ENCODE results near the gene PFKL. TPM values are rescaled to one million over a fixed set of nuclear protein-coding genes. Genes with fewer than 3 reads are reported as not detected.

PFKL gene
- total RNA-seq, 5 donors from 2014 or later (not counting 1 experiment from before 2014, with no cell fraction given) = 125 to 200 (median 162) TPM

DNA sequence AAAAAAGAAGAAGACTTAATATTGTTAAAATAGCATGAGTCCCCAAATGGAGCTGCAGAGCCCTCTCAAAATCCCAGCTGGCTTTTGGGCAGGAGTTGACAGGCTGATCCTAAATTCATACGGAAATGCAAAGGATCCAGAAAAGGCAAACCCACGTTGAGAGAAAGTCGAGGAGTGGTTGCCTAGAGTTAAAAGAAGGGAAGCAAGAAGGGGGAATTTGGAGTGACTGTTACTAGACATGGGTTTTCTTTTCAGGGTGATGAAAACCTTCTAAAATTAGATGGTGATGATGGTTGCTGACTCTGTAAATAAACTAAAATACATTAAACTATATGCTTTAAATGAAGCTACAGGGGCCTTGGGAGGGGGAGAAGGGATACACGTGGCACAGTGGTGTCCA is 39.8 kb upstream of the PFKL start:
- no peak overlapping the region for H3K4me3 Mint-ChIP-seq
- no peaks in the 10 kb centered on the region for H3K27me3 Mint-ChIP-seq
- peaks cover 0 to 23% of the 10 kb centered on the region in 2 experiments for H3K27me3 ChIP-seq (replicated peaks in 1 of 2; ENCODE audit: control insufficient read depth in 2 of 2, extremely low read depth in 1 of 2, insufficient read depth in 2 of 2, low read length in 1 of 2)
- H3K36me3 Mint-ChIP-seq = no peaks in the 10 kb centered on the region
- no peak overlapping the region for H3K4me3 ChIP-seq (ENCODE audit: control insufficient read depth in 1 of 2, extremely low read depth in 1 of 2, low read length in 1 of 2)
- ChIA-PET CTCF (interaction anchor here in 1 of 2 donors (0.6 kb wide), 1 partner anchor 154 kb away, joined by 3 read pairs; no protein-coding TSS in a partner anchor), POLR2A (no interaction called here)
- DNase-seq (no peak), ATAC-seq (replicated peaks in 1 of 4) (no peak)
- H3K9me3 ChIP-seq = no peaks in the 10 kb centered on the region
- H3K27ac Mint-ChIP-seq = no peak overlapping the region
- no peaks in the 10 kb centered on the region for H3K4me1 ChIP-seq (ENCODE audit: control insufficient read depth in 1 of 2, extremely low read depth in 1 of 2, insufficient read depth in 2 of 2, low read length in 2 of 2)
- no peaks in the 10 kb centered on the region for H3K36me3 ChIP-seq (ENCODE audit: control insufficient read depth in 2 of 2, extremely low read depth in 1 of 2, insufficient read depth in 1 of 2, low read length in 1 of 2)
- H3K27ac ChIP-seq (ENCODE audit: low read length) = no peak overlapping the region
- 100% methylated on average over 1 of the region's 4 CpGs for WGBS (ENCODE audit: insufficient coverage)
- no peaks in the 10 kb centered on the region for H3K4me1 Mint-ChIP-seq
- no peaks in the 10 kb centered on the region for H3K9me3 Mint-ChIP-seq

DNA sequence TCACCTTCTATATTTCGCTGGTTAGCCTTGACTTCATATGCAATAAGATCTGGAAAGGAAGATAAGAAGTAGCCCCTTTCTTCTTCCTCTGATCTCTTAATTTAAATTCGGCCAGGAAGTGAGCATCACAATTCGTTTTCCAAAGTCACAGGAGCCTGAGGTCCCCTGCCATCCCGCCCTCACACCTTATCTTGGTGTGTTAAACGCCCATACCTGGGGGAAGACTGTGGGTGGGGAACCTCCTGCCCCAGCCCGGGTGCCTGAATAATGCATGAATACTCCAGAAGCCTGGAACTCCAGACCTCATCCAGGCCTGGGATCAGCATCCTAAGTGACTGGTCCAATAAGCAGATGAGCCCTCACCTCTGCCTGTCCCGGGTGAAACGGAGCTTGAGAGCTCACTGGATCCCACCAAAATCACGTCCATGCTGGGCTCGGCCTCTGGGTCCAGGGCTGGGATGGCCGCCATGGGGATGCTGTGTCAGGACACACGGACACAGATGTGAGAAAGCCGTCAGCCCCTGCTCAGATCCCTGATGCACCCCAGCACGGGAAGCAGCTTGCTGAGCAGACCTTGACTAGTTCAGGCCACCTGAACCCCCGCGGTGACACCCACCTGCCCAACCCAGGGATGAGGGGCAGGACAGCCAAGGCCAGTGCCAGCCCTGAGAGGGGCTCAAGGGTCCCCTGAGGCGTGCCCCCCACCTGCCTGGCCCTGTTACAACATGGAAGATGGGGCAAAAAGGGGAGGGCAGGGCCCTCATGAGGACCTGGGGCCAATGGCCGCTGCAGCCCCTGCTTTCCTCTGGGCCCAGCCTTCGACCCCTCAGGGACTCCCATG is 38.8 kb upstream of the PFKL start:
- ChIA-PET POLR2A (no interaction called here), CTCF (no interaction called here)
- Mint-ChIP-seq H3K36me3 (no peaks in the 10 kb centered on the region), H3K9me3 (no peaks in the 10 kb centered on the region), H3K4me1 (no peaks in the 10 kb centered on the region), H3K27ac (no peak overlapping the region), H3K27me3 (no peaks in the 10 kb centered on the region), H3K4me3 (no peak overlapping the region)
- H3K36me3 ChIP-seq (ENCODE audit: control insufficient read depth in 2 of 2, extremely low read depth in 1 of 2, insufficient read depth in 1 of 2, low read length in 1 of 2) = no peaks in the 10 kb centered on the region
- peaks cover 0 to 17% of the 10 kb centered on the region in 2 experiments for H3K27me3 ChIP-seq (replicated peaks in 1 of 2; ENCODE audit: control insufficient read depth in 2 of 2, extremely low read depth in 1 of 2, insufficient read depth in 2 of 2, low read length in 1 of 2)
- H3K4me1 ChIP-seq (ENCODE audit: control insufficient read depth in 1 of 2, extremely low read depth in 1 of 2, insufficient read depth in 2 of 2, low read length in 2 of 2) = no peaks in the 10 kb centered on the region
- WGBS (ENCODE audit: insufficient coverage) = 80% methylated on average over 15 of the region's 19 CpGs
- no peak overlapping the region for H3K27ac ChIP-seq (ENCODE audit: low read length)
- DNase-seq = no peak
- no peak for ATAC-seq (replicated peaks in 1 of 4)
- no peaks in the 10 kb centered on the region for H3K9me3 ChIP-seq
- H3K4me3 ChIP-seq (ENCODE audit: control insufficient read depth in 1 of 2, extremely low read depth in 1 of 2, low read length in 1 of 2) = no peak overlapping the region

DNA sequence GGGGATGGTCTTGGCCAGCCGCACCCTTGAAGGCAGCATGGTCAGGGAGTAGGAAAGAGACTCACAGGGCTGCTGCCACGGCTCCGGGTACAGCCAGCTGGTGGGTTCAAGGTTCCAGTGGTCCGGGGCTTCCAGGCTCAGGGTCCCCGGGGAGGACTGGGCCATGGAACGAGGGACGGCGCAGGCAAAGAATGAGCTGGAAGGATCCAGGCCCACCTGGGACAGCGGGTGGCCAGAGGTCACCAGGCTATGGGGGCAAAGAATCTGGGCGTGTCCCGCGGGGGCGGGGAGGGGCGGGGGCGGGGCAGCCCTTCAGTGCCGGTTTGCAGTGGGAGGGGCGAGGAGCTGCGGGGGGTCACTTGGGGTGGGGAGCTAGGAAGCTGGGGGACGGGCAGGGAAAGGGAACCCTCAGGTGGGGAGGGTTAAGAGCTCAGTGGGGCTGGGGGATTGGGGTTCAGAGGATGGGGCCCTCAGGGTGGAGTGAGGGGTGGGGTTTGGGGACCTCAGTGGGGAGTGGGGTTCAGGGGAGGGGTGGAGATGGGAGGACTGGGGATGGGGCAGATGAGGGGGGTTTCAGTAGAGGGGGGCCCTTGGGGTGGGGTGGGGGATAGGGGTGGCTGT is 38.1 kb upstream of the PFKL start, which contains the start of gene DNMT3L:
TSS of gene DNMT3L (minus strand) at position 223 of the 621 bp plus-strand sequence. CDS start 638 bp downstream, outside the sequence.
- Histone ChIP-seq H3K27me3 (replicated peaks in 1 of 2; ENCODE audit: control insufficient read depth in 2 of 2, extremely low read depth in 1 of 2, insufficient read depth in 2 of 2, low read length in 1 of 2) (peaks cover 0 to 19% of the 10 kb centered on the region in 2 experiments), H3K27ac (ENCODE audit: low read length) (no peak within 1 kb of the TSS), H3K4me3 (ENCODE audit: control insufficient read depth in 1 of 2, extremely low read depth in 1 of 2, low read length in 1 of 2) (no peak within 1 kb of the TSS), H3K4me1 (ENCODE audit: control insufficient read depth in 1 of 2, extremely low read depth in 1 of 2, insufficient read depth in 2 of 2, low read length in 2 of 2) (no peaks in the 10 kb centered on the region), H3K36me3 (ENCODE audit: control insufficient read depth in 2 of 2, extremely low read depth in 1 of 2, insufficient read depth in 1 of 2, low read length in 1 of 2) (no peaks in the 10 kb centered on the region), H3K9me3 (no peaks in the 10 kb centered on the region)
- H3K36me3 Mint-ChIP-seq = no peaks in the 10 kb centered on the region
- H3K27me3 Mint-ChIP-seq = no peaks in the 10 kb centered on the region
- 90% methylated on average over 15 of the region's 19 CpGs for WGBS (ENCODE audit: insufficient coverage)
- no peak within 1 kb of the TSS for H3K27ac Mint-ChIP-seq
- H3K4me3 Mint-ChIP-seq = no peak within 1 kb of the TSS
- ChIA-PET CTCF (interaction anchor here in 1 of 2 donors (0.6 kb wide), 1 partner anchor 501 kb away, joined by 6 read pairs; no protein-coding TSS in a partner anchor), POLR2A (no interaction called here)
- no peak for ATAC-seq (replicated peaks in 1 of 4)
- no peak for DNase-seq
- no peaks in the 10 kb centered on the region for H3K9me3 Mint-ChIP-seq
- no peaks in the 10 kb centered on the region for H3K4me1 Mint-ChIP-seq

- ATAC-seq (replicated peaks in 1 of 4) = no peak
Measured at GRCh38 chr21:44262338-44263056, 37.4 kb upstream of the PFKL start.

DNA sequence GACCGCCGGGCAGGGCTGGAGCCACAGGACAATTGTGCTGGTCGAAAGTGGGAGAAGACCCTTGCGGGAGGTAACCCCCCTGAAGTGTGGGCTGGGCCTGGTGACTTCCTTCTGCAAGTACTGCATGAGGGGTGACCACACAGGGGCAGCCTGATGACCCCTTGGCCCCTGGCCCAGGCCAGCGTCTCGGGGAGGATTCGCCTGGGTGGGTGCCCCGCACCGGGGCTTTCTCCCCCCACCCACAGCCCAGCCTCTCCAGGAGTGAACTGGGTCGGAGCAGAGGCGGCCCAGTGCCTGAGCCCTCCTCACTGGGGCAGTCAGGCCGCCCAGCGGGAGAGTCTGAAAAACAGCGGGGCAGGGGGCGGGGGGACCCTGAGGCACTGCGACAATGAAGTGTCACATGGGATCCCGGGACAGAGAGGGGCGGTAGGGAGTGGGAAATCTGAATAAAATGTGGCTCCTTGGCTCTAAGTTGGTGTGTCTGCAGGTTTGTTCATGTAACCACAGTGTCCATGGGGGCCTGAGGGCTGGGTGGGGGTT is 36.6 kb upstream of the PFKL start:
- H3K27me3 ChIP-seq (replicated peaks in 1 of 2; ENCODE audit: control insufficient read depth in 2 of 2, extremely low read depth in 1 of 2, insufficient read depth in 2 of 2, low read length in 1 of 2) = peaks cover 0 to 16% of the 10 kb centered on the region in 2 experiments
- ChIA-PET POLR2A (no interaction called here), CTCF (no interaction called here)
- WGBS (ENCODE audit: insufficient coverage) = 87% methylated on average over 13 of the region's 18 CpGs
- ATAC-seq (replicated peaks in 1 of 4) = no peak
- Mint-ChIP-seq H3K36me3 (no peaks in the 10 kb centered on the region), H3K27ac (no peak overlapping the region), H3K4me3 (no peak overlapping the region), H3K9me3 (no peaks in the 10 kb centered on the region), H3K4me1 (no peaks in the 10 kb centered on the region), H3K27me3 (no peaks in the 10 kb centered on the region)
- H3K9me3 ChIP-seq = no peaks in the 10 kb centered on the region
- H3K36me3 ChIP-seq (ENCODE audit: control insufficient read depth in 2 of 2, extremely low read depth in 1 of 2, insufficient read depth in 1 of 2, low read length in 1 of 2) = no peaks in the 10 kb centered on the region
- no peaks in the 10 kb centered on the region for H3K4me1 ChIP-seq (ENCODE audit: control insufficient read depth in 1 of 2, extremely low read depth in 1 of 2, insufficient read depth in 2 of 2, low read length in 2 of 2)
- no peak overlapping the region for H3K4me3 ChIP-seq (ENCODE audit: control insufficient read depth in 1 of 2, extremely low read depth in 1 of 2, low read length in 1 of 2)
- H3K27ac ChIP-seq (ENCODE audit: low read length) = no peak overlapping the region
- no peak for DNase-seq

More at GRCh38 chr21:44262338-44263056, 37.4 kb upstream of the PFKL start:
- WGBS (ENCODE audit: insufficient coverage) = 80% methylated on average over 7 of the region's 12 CpGs
- Mint-ChIP-seq H3K27me3 (no peaks in the 10 kb centered on the region), H3K9me3 (no peaks in the 10 kb centered on the region), H3K36me3 (no peaks in the 10 kb centered on the region), H3K4me3 (no peak overlapping the region), H3K4me1 (no peaks in the 10 kb centered on the region), H3K27ac (no peak overlapping the region)
- no peak overlapping the region for H3K27ac ChIP-seq (ENCODE audit: low read length)
- H3K4me3 ChIP-seq (ENCODE audit: control insufficient read depth in 1 of 2, extremely low read depth in 1 of 2, low read length in 1 of 2) = no peak overlapping the region
- ChIA-PET POLR2A (no interaction called here), CTCF (no interaction called here)
- peaks cover 0 to 20% of the 10 kb centered on the region in 2 experiments for H3K27me3 ChIP-seq (replicated peaks in 1 of 2; ENCODE audit: control insufficient read depth in 2 of 2, extremely low read depth in 1 of 2, insufficient read depth in 2 of 2, low read length in 1 of 2)
- DNase-seq = no peak
- no peaks in the 10 kb centered on the region for H3K9me3 ChIP-seq
- H3K4me1 ChIP-seq (ENCODE audit: control insufficient read depth in 1 of 2, extremely low read depth in 1 of 2, insufficient read depth in 2 of 2, low read length in 2 of 2) = no peaks in the 10 kb centered on the region
- H3K36me3 ChIP-seq (ENCODE audit: control insufficient read depth in 2 of 2, extremely low read depth in 1 of 2, insufficient read depth in 1 of 2, low read length in 1 of 2) = no peaks in the 10 kb centered on the region

DNA sequence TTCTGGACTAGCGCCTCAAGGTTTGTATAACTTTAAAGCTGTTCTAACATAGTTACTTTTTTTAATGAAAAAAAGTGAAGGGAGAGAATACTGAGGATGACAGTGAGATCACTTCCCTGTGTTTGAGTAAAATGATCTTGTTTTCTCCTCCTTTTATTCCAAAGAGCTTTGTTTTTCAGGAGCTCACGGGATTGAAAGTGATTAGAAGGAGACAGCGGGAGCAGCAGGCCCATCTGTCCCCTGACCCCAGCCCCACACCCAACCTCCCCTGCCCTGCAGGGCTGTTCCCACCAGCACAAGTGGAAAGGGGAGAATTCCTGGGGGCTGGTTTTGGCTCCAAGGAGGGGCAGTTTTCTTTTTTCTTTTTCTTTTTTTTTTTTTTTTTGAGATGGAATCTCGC is 36.1 kb upstream of the PFKL start:
- Histone ChIP-seq H3K27me3 (replicated peaks in 1 of 2; ENCODE audit: control insufficient read depth in 2 of 2, extremely low read depth in 1 of 2, insufficient read depth in 2 of 2, low read length in 1 of 2) (peaks cover 0 to 12% of the 10 kb centered on the region in 2 experiments), H3K4me1 (ENCODE audit: control insufficient read depth in 1 of 2, extremely low read depth in 1 of 2, insufficient read depth in 2 of 2, low read length in 2 of 2) (no peaks in the 10 kb centered on the region), H3K4me3 (ENCODE audit: control insufficient read depth in 1 of 2, extremely low read depth in 1 of 2, low read length in 1 of 2) (no peak overlapping the region), H3K36me3 (ENCODE audit: control insufficient read depth in 2 of 2, extremely low read depth in 1 of 2, insufficient read depth in 1 of 2, low read length in 1 of 2) (no peaks in the 10 kb centered on the region), H3K27ac (ENCODE audit: low read length) (no peak overlapping the region), H3K9me3 (no peaks in the 10 kb centered on the region)
- ChIA-PET CTCF (interaction anchor here in 1 of 2 donors (0.7 kb wide), 1 partner anchor 495 kb away, joined by 5 read pairs; no protein-coding TSS in a partner anchor), POLR2A (no interaction called here)
- H3K36me3 Mint-ChIP-seq = no peaks in the 10 kb centered on the region
- H3K4me1 Mint-ChIP-seq = no peaks in the 10 kb centered on the region
- H3K27ac Mint-ChIP-seq = no peak overlapping the region
- no CpG with 5 or more reads among the region's 4 CpGs for WGBS (ENCODE audit: insufficient coverage)
- ATAC-seq (replicated peaks in 1 of 4) = no peak
- H3K27me3 Mint-ChIP-seq = no peaks in the 10 kb centered on the region
- no peak overlapping the region for H3K4me3 Mint-ChIP-seq
- no peaks in the 10 kb centered on the region for H3K9me3 Mint-ChIP-seq
- no peak for DNase-seq
